Heart left ventricle (tissue), 16 donors: ENCODE data around the gene PHF24. TPM values are rescaled to one million over a fixed set of nuclear protein-coding genes. Genes with fewer than 3 reads are reported as not detected.

Experiments
- ATAC-seq, 4 donors: fragments of 200-7000 bp; cut with Tn5 transposase; one replicate each; pipeline ENCODE4 v1.9.1; 2020 to 2022; ENCODE audit warnings: moderate library complexity in 4 of 4, mild to moderate bottlenecking in 3 of 4, moderate number of reproducible peaks in 1 of 4
- DNase-seq, 5 donors: peaks; one replicate each; pipeline ENCODE4 v3.0.0-alpha.2; 2020
- H3K27ac ChIP-seq, 12 donors: fragments of 200-600 bp; sonication (generic) in 4 of 12; one replicate each; pipeline versions ENCODE4 v1.5.0 to v1.8.0; 2016 to 2022; ENCODE audit warnings: mild to moderate bottlenecking in 2 of 12
- H3K27me3 ChIP-seq, 9 donors: fragments of 200-600 bp; sonication (generic) in 2 of 9; one replicate each; pipeline versions ENCODE4 v1.5.1 to v1.8.0; 2016 to 2022; ENCODE audit warnings: mild to moderate bottlenecking in 3 of 9
- H3K36me3 ChIP-seq, 9 donors: fragments of 200-600 bp; sonication (generic) in 2 of 9; one replicate each; pipeline versions ENCODE4 v1.5.0 to v1.8.0; 2018 to 2022; ENCODE audit warnings: mild to moderate bottlenecking in 2 of 9
- H3K4me1 ChIP-seq, 12 donors: fragments of 200-600 bp; sonication (generic) in 4 of 12; one replicate each; pipeline versions ENCODE4 v1.5.0 to v1.8.0; 2016 to 2022; ENCODE audit warnings: mild to moderate bottlenecking in 3 of 12
- H3K4me3 ChIP-seq, 12 donors: fragments of 200-600 bp; sonication (generic) in 4 of 12; one replicate each; pipeline versions ENCODE4 v1.5.0 to v1.8.0; 2017 to 2022; ENCODE audit warnings: mild to moderate bottlenecking in 9 of 12, moderate library complexity in 4 of 12
- H3K9me3 ChIP-seq, 12 donors: fragments of 200-600 bp; sonication (generic) in 4 of 12; one replicate each; pipeline versions ENCODE4 v1.5.0 to v1.8.0; 2016 to 2022; ENCODE audit warnings: mild to moderate bottlenecking in 1 of 12
- POLR2A ChIP-seq, 2 donors: fragments of 450-650 bp; IDR thresholded peaks; one replicate each; pipeline ENCODE4 v1.6.1; 2017; ENCODE audit warnings: antibody characterized with exemption in 2 of 2, mild to moderate bottlenecking in 2 of 2, moderate library complexity in 2 of 2
- WGBS, 4 donors: extraction: QIAGEN DNeasy Blood & Tissue Kit in 2 of 4; methylation state at CpG; one replicate each; pipeline versions ENCODE4 v1.1.5 to v1.1.7; 2013 to 2018; 5-methylcytosine and 5-hydroxymethylcytosine counted together
- intact Hi-C, 10 donors: fragments of 100-400 bp; cut with DNase I; formaldehyde crosslinking; loops; one replicate each; pipeline versions ENCODE4 v1.11.1 to v1.14.2; 2022
- polyA plus RNA-seq, 2 donors: library from polyadenylated mRNA; stranded (reverse); fragments of 200-250 nt; gene quantifications; one replicate each; pipeline ENCODE4 v1.2.3, GENCODE V29; 2013
- total RNA-seq, 9 donors: library from RNA; depleted of rRNA in 2 of 9; stranded (reverse); fragments of >200 nt in 2 of 9; fragmentation: NEBNext Ultra II Directional in 3 of 9; extraction: Animal tissue kit (Norgen Biotek cat#: 25700) in 3 of 9; gene quantifications; one replicate each; pipeline versions ENCODE4 v1.1.0 to v1.2.4, GENCODE V29; 2016 to 2023
- TF ChIP-seq, protein P1 (sequence below), 12 donors: fragments of 200-600 bp; sonication (generic) in 4 of 12; IDR thresholded peaks; one replicate each; pipeline versions ENCODE4 v1.5.0 to v1.8.0; 2018 to 2022; ENCODE audit warnings: antibody characterized with exemption in 12 of 12, mild to moderate bottlenecking in 5 of 12
- donor health status: ischemic (EF 13 %, LVEDD 7.1; RV severe dilation, severe dysfunction).
- donor health status: healthy with polysubstance abuse.
- donor health status: DM: no; HTN: yes; CAD: no.
- donor health status: DM: no; HTN: no; CAD: no.
- donor health status: ischemic (EF 25% LVEDD 6.9; RV normal size, moderate dysfunction).
- donor health status: ischemic (EF 25% LVEDD 5.7; RV mildly dilated, moderate dysfunction).
- donor health status: healthy.
- donor health status: DM: yes; HTN: yes; CAD: no.
- donor health status: ischemic (EF 35%, LVEDD 5.7; RV mildly dilated, moderate dysfunction).
- donor health status: nonischemic (EF 11% LVEDD 7.7; RV severe dilation, severe dysfunction).
- donor health status: DM: yes; HTN: yes; CAD: no.
- donor health status: PGD.
- donor health status: ischemic (EF 29% LVEDD 5.4; RV normal size, mild dysfunction).
- donor health status: nonischemic (EF 23%, LVEDD 6.1; RV moderate dilation, normal function).

The PHF24 gene
- total and polyA plus RNA-seq, 11 donors, result 0.06 to 2.2 (median 0.24) TPM; not detected in 1

DNA sequence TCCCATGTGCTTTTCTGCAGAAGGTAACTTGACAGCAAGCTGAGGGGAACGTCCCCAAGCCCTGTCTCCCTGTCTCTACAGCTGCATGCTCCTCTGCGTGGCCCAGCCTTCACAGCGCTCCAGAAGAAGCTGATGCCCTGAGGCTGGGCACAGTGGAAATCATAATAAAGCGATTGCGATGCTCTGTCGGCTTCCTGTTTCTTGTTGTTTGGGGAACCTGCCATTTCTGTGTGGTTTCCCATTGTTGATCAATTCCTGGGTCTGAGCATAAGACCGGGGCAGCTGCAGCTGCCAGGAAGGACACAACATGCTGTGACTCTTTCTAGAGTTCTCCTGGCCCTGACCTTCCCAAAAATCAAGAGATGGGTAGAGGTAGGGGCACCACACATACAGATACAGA is 24.3 kb downstream of the PHF24 start:
- 71 to 83% (median 75%) methylated on average over 6 to 7 of the region's 7 CpGs for WGBS, 4 donors
- intact Hi-C loops, result loop anchor here in 1 of 10 donors (5.0 kb wide), 1 partner anchor 75 kb away; no protein-coding TSS in a partner anchor
- peaks cover 0 to 28% (median 0%) of the 10 kb centered on the region in 12 donors for H3K4me1 ChIP-seq
- DNase-seq (no peak), ATAC-seq (no peak)
- H3K27me3 ChIP-seq, result no peaks in the 10 kb centered on the region
- no peak overlapping the region for H3K4me3 ChIP-seq
- H3K9me3 ChIP-seq, result no peaks in the 10 kb centered on the region
- peak overlapping the region in 1 of 12 donors; percentile 8 for H3K27ac ChIP-seq
- no peaks in the 10 kb centered on the region for H3K36me3 ChIP-seq
- TF ChIP-seq POLR2A (IDR thresholded peaks at IDR 0.05), result no peak
- TF ChIP-seq, protein P1, sequence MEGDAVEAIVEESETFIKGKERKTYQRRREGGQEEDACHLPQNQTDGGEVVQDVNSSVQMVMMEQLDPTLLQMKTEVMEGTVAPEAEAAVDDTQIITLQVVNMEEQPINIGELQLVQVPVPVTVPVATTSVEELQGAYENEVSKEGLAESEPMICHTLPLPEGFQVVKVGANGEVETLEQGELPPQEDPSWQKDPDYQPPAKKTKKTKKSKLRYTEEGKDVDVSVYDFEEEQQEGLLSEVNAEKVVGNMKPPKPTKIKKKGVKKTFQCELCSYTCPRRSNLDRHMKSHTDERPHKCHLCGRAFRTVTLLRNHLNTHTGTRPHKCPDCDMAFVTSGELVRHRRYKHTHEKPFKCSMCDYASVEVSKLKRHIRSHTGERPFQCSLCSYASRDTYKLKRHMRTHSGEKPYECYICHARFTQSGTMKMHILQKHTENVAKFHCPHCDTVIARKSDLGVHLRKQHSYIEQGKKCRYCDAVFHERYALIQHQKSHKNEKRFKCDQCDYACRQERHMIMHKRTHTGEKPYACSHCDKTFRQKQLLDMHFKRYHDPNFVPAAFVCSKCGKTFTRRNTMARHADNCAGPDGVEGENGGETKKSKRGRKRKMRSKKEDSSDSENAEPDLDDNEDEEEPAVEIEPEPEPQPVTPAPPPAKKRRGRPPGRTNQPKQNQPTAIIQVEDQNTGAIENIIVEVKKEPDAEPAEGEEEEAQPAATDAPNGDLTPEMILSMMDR (IDR thresholded peaks at IDR 0.05), result no peak

DNA sequence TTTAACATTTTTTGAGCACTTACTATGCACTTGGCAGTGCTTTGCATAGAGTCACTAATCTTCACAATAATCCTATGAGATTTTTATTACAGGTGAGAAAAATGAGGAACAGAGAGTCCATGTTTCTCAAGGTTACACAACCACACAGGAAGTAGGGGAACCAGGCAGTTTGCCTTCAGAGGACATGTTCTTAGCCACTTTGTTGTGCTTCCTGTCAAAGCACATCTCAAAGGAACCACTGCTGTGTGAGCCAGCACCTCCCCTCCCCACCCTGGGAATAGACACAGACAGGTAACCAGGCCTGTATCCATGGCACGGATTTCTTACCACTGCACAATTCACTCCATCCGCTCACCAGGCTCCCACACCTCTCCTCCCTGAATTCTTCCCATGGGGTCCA is 25.1 kb downstream of the PHF24 start:
- no peak overlapping the region for H3K4me3 ChIP-seq
- H3K4me1 ChIP-seq, result peaks cover 0 to 30% (median under 1%) of the 10 kb centered on the region in 12 donors
- H3K27ac ChIP-seq, result no peak overlapping the region
- no peaks in the 10 kb centered on the region for H3K27me3 ChIP-seq
- intact Hi-C loops, result loop anchor here in 1 of 10 donors (5.0 kb wide), 1 partner anchor 76 kb away; no protein-coding TSS in a partner anchor
- 79 to 97% (median 88%) methylated on average over 2 of the region's 2 CpGs for WGBS, 4 donors
- ATAC-seq (no peak), DNase-seq (no peak)
- H3K36me3 ChIP-seq, result no peaks in the 10 kb centered on the region
- H3K9me3 ChIP-seq, result no peaks in the 10 kb centered on the region
- TF ChIP-seq, protein P1 (IDR thresholded peaks at IDR 0.05), result no peak
- TF ChIP-seq POLR2A (IDR thresholded peaks at IDR 0.05), result no peak

DNA sequence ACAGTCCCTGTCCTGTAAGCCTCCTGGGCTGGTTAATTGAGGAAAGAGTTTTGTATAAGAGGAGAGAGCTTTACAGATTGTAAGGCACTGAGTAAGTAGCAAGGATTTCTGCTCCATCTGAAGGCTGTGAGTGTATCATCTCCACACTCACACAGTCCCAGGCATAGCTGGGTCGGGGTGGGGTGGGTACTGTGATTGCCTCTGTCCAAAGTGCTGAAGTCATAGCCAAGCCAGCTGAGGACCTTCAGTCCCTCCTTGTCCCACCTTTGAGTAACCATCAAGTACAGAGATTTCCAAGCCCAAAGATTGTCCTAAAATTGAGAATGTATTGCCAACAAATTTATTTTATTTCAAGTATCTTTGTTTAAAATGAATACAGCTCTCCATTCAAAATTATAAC is 26.0 kb downstream of the PHF24 start:
- no peak for TF ChIP-seq POLR2A (IDR thresholded peaks at IDR 0.05)
- TF ChIP-seq, protein P1 (IDR thresholded peaks at IDR 0.05), result no peak
- no peak for DNase-seq
- H3K9me3 ChIP-seq, result no peaks in the 10 kb centered on the region
- H3K27ac ChIP-seq, result no peak overlapping the region
- peaks cover 0 to 38% (median 6%) of the 10 kb centered on the region in 12 donors for H3K4me1 ChIP-seq
- 0 to 6% (median 3%) methylated on average over 1 of the region's 1 CpG for WGBS, 4 donors
- intact Hi-C loops, result loop anchor here in 8 of 10 donors (2.0 to 5.0 kb wide), 3 partner anchors 77 to 85 kb away; no protein-coding TSS in a partner anchor
- ATAC-seq, result no peak
- H3K4me3 ChIP-seq, result no peak overlapping the region
- H3K36me3 ChIP-seq, result no peaks in the 10 kb centered on the region
- no peaks in the 10 kb centered on the region for H3K27me3 ChIP-seq

DNA sequence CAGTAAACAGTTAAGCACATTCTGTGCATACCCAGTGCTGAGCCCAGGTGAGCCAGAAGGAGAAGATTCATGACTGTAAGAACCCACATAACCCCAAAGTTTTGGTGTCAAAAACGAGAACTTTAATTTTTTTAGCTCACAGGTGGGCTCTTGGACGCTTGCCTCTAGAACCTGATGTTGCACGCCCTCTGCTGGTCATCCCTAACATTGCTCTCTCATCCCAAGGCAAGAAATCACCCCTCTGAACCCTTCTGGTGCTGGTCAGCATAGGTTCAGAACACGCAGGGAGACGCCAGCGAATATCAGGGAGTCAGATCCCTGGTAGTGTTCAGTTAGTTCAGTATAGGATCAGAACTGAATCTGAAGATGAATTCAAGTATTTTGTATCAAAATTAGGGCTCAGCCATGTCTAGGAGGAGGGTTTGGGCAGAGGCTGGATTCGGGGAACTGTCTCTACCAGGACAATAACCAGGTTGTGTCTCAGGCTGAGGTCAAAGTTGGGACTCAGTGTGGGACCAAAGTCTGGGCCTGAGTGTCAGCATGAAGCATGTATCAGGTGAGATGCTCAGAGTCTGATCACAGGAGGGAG is 27.3 kb downstream of the PHF24 start:
- DNase-seq, result peak in 2 of 5 donors; percentile 49 to 59
- WGBS, 4 donors, result 15 to 18% (median 17%) methylated on average over 7 of the region's 7 CpGs

More for the DNA sequence above, 27.3 kb downstream of the PHF24 start:
- Histone ChIP-seq H3K27me3 (no peaks in the 10 kb centered on the region), H3K4me1 (peaks cover 0 to 42% (median 11%) of the 10 kb centered on the region in 12 donors), H3K27ac (no peak overlapping the region), H3K4me3 (no peak overlapping the region), H3K36me3 (no peaks in the 10 kb centered on the region), H3K9me3 (no peaks in the 10 kb centered on the region)
- no peak for ATAC-seq
- intact Hi-C loops, result loop anchor here in 9 of 10 donors (2.0 to 5.0 kb wide), 4 partner anchors 81 to 117 kb away; partner anchors contain the start of gene STOML2 (in 1 of the 9)
- no peak for TF ChIP-seq POLR2A (IDR thresholded peaks at IDR 0.05)
- TF ChIP-seq, protein P1 (IDR thresholded peaks at IDR 0.05), result peak; percentile 68 to 89 (median 78)
